H1 (cell line): ENCODE results near the gene SLC25A4. TPM values are rescaled to one million over a fixed set of nuclear protein-coding genes. Genes with fewer than 3 reads are reported as not detected.

Source experiments
- HDAC2 ChIP-seq, 2 experiments: fragments of 300-600 bp in 1 of 2; sonication (generic) in 1 of 2; IDR thresholded peaks; 2 replicates each; pipeline ENCODE4 v1.6.1; 2011 to 2012; ENCODE audit warnings: low read depth in 2 of 2, low read length in 2 of 2, mild to moderate bottlenecking in 2 of 2, moderate library complexity in 2 of 2, borderline replicate concordance in 1 of 2, inconsistent platforms in 1 of 2
- ZNF274 ChIP-seq: IDR thresholded peaks from 2 replicates; pipeline ENCODE4 v1.7.0; 2012; ENCODE audit warnings: low read length, borderline replicate concordance; ENCODE audit errors: extremely low read depth
- polyA plus RNA-seq, 7 experiments: library from polyadenylated mRNA; depleted of rRNA in 3 of 7; stranded (reverse) in 5 of 7; unstranded in 2 of 7; fragments of >200 nt in 5 of 7; fragments of 200-250 nt in 2 of 7; gene quantifications; 1 replicate in 5 of 7; 2 replicates in 1 of 7; 4 replicates in 1 of 7; pipeline versions ENCODE4 v1.2.1 to v1.2.3, GENCODE V29; 2011 to 2013; ENCODE audit warnings: missing spikeins in 2 of 7, mixed read lengths in 2 of 7
- total RNA-seq: library from RNA; stranded (reverse); fragmentation: NEBNext Ultra II Directional; extraction: Animal tissue kit (Norgen Biotek cat#: 25700); gene quantifications from 2 replicates; pipeline ENCODE4 v1.2.1, GENCODE V29; 2021
- TF ChIP-seq, protein P1 (sequence below): fragments of 300-600 bp; sonication (generic); IDR thresholded peaks from 2 replicates; pipeline ENCODE4 v1.7.1; 2012; ENCODE audit warnings: low read length, moderate library complexity, mild to moderate bottlenecking, inconsistent platforms; ENCODE audit not compliant: insufficient replicate concordance

Gene SLC25A4
- total and polyA plus RNA-seq, 2 of the 8 experiments (the other 6 are each of a cell fraction or from before 2014, with no cell fraction given): 41.3 to 42.0 TPM

DNA sequence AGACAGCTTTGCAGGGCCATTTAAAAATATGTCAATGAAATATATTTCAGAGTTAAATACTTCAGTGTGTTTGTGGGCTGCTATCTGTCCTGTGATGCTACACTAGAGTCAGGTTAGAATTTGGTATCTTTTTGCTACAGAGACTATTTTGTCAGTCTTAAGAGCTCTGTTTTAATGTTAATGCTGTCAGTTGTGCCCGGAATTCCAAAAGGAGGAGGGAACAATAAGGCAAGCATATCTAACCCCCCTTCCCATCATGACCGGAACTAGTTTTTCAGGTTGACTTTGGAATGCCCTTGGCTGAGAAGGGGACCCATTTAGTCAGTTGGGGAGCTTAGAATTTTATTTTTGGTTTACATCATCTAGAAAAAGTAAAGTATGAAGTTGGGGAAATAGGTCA, 34.9 kb upstream of the SLC25A4 start (continued):
- TF ChIP-seq, protein P1, sequence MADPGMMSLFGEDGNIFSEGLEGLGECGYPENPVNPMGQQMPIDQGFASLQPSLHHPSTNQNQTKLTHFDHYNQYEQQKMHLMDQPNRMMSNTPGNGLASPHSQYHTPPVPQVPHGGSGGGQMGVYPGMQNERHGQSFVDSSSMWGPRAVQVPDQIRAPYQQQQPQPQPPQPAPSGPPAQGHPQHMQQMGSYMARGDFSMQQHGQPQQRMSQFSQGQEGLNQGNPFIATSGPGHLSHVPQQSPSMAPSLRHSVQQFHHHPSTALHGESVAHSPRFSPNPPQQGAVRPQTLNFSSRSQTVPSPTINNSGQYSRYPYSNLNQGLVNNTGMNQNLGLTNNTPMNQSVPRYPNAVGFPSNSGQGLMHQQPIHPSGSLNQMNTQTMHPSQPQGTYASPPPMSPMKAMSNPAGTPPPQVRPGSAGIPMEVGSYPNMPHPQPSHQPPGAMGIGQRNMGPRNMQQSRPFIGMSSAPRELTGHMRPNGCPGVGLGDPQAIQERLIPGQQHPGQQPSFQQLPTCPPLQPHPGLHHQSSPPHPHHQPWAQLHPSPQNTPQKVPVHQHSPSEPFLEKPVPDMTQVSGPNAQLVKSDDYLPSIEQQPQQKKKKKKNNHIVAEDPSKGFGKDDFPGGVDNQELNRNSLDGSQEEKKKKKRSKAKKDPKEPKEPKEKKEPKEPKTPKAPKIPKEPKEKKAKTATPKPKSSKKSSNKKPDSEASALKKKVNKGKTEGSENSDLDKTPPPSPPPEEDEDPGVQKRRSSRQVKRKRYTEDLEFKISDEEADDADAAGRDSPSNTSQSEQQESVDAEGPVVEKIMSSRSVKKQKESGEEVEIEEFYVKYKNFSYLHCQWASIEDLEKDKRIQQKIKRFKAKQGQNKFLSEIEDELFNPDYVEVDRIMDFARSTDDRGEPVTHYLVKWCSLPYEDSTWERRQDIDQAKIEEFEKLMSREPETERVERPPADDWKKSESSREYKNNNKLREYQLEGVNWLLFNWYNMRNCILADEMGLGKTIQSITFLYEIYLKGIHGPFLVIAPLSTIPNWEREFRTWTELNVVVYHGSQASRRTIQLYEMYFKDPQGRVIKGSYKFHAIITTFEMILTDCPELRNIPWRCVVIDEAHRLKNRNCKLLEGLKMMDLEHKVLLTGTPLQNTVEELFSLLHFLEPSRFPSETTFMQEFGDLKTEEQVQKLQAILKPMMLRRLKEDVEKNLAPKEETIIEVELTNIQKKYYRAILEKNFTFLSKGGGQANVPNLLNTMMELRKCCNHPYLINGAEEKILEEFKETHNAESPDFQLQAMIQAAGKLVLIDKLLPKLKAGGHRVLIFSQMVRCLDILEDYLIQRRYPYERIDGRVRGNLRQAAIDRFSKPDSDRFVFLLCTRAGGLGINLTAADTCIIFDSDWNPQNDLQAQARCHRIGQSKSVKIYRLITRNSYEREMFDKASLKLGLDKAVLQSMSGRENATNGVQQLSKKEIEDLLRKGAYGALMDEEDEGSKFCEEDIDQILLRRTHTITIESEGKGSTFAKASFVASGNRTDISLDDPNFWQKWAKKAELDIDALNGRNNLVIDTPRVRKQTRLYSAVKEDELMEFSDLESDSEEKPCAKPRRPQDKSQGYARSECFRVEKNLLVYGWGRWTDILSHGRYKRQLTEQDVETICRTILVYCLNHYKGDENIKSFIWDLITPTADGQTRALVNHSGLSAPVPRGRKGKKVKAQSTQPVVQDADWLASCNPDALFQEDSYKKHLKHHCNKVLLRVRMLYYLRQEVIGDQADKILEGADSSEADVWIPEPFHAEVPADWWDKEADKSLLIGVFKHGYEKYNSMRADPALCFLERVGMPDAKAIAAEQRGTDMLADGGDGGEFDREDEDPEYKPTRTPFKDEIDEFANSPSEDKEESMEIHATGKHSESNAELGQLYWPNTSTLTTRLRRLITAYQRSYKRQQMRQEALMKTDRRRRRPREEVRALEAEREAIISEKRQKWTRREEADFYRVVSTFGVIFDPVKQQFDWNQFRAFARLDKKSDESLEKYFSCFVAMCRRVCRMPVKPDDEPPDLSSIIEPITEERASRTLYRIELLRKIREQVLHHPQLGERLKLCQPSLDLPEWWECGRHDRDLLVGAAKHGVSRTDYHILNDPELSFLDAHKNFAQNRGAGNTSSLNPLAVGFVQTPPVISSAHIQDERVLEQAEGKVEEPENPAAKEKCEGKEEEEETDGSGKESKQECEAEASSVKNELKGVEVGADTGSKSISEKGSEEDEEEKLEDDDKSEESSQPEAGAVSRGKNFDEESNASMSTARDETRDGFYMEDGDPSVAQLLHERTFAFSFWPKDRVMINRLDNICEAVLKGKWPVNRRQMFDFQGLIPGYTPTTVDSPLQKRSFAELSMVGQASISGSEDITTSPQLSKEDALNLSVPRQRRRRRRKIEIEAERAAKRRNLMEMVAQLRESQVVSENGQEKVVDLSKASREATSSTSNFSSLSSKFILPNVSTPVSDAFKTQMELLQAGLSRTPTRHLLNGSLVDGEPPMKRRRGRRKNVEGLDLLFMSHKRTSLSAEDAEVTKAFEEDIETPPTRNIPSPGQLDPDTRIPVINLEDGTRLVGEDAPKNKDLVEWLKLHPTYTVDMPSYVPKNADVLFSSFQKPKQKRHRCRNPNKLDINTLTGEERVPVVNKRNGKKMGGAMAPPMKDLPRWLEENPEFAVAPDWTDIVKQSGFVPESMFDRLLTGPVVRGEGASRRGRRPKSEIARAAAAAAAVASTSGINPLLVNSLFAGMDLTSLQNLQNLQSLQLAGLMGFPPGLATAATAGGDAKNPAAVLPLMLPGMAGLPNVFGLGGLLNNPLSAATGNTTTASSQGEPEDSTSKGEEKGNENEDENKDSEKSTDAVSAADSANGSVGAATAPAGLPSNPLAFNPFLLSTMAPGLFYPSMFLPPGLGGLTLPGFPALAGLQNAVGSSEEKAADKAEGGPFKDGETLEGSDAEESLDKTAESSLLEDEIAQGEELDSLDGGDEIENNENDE: no peak
- TF ChIP-seq ZNF274 (no peak), HDAC2 (IDR thresholded peaks at IDR 0.05; ENCODE audit: borderline replicate concordance in 1 of 2, low read depth in 2 of 2, low read length in 2 of 2) (no peak)
- TF ChIP-seq, all 59 proteins: peak for 3
